Neural crest cell (in vitro differentiated cells): ENCODE results near the gene WNT3A. TPM values are rescaled to one million over a fixed set of nuclear protein-coding genes. Genes with fewer than 3 reads are reported as not detected.

Source experiments
- DNase-seq: peaks from one replicate; pipeline ENCODE4 v3.0.0; 2021; ENCODE audit warnings: low read depth, mixed read lengths, low spot score
- H3K27ac Mint-ChIP-seq: one replicate; pipeline ENCODE4 v1.8.0; 2021; ENCODE audit warnings: mild to moderate bottlenecking, mixed read lengths; ENCODE audit not compliant: unreplicated experiment
- H3K27me3 Mint-ChIP-seq: 2 replicates; pipeline ENCODE4 v1.8.0; 2021; ENCODE audit warnings: low read depth, mild to moderate bottlenecking, mixed read lengths
- H3K36me3 Mint-ChIP-seq: 2 replicates; pipeline ENCODE4 v1.8.0; 2021; ENCODE audit warnings: low read depth, mild to moderate bottlenecking, mixed read lengths
- H3K4me1 Mint-ChIP-seq: 2 replicates; pipeline ENCODE4 v1.8.0; 2021; ENCODE audit warnings: mixed read lengths
- H3K4me3 Mint-ChIP-seq: one replicate; pipeline ENCODE4 v1.8.0; 2021; ENCODE audit warnings: mild to moderate bottlenecking, mixed read lengths
- H3K9me3 Mint-ChIP-seq: 2 replicates; pipeline ENCODE4 v1.8.0; 2021; ENCODE audit warnings: mixed read lengths
- total RNA-seq: library from RNA; stranded (reverse); gene quantifications from 2 replicates; pipeline ENCODE4 v1.2.1, GENCODE V29; 2021
- TF ChIP-seq, protein P1 (sequence below): fragments of 200-600 bp; sonication (generic); conservative IDR thresholded peaks from 2 replicates; pipeline ENCODE4 v1.5.0; 2021; ENCODE audit warnings: antibody characterized with exemption, mild to moderate bottlenecking

WNT3A gene
- total RNA-seq, 1 donor from 2014 or later = not detected

- Mint-ChIP-seq H3K9me3 (no peaks in the 10 kb centered on the region), H3K4me1 (peaks cover 4% of the 10 kb centered on the region), H3K4me3 (no peak overlapping the region), H3K27me3 (peaks cover 86% of the 10 kb centered on the region), H3K27ac (no peak overlapping the region), H3K36me3 (no peaks in the 10 kb centered on the region)
- TF ChIP-seq, protein P1, sequence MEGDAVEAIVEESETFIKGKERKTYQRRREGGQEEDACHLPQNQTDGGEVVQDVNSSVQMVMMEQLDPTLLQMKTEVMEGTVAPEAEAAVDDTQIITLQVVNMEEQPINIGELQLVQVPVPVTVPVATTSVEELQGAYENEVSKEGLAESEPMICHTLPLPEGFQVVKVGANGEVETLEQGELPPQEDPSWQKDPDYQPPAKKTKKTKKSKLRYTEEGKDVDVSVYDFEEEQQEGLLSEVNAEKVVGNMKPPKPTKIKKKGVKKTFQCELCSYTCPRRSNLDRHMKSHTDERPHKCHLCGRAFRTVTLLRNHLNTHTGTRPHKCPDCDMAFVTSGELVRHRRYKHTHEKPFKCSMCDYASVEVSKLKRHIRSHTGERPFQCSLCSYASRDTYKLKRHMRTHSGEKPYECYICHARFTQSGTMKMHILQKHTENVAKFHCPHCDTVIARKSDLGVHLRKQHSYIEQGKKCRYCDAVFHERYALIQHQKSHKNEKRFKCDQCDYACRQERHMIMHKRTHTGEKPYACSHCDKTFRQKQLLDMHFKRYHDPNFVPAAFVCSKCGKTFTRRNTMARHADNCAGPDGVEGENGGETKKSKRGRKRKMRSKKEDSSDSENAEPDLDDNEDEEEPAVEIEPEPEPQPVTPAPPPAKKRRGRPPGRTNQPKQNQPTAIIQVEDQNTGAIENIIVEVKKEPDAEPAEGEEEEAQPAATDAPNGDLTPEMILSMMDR = no peak
- DNase-seq = no peak
Measured at GRCh38 chr1:228009116-228009827, 2.5 kb downstream of the WNT3A start.

DNA sequence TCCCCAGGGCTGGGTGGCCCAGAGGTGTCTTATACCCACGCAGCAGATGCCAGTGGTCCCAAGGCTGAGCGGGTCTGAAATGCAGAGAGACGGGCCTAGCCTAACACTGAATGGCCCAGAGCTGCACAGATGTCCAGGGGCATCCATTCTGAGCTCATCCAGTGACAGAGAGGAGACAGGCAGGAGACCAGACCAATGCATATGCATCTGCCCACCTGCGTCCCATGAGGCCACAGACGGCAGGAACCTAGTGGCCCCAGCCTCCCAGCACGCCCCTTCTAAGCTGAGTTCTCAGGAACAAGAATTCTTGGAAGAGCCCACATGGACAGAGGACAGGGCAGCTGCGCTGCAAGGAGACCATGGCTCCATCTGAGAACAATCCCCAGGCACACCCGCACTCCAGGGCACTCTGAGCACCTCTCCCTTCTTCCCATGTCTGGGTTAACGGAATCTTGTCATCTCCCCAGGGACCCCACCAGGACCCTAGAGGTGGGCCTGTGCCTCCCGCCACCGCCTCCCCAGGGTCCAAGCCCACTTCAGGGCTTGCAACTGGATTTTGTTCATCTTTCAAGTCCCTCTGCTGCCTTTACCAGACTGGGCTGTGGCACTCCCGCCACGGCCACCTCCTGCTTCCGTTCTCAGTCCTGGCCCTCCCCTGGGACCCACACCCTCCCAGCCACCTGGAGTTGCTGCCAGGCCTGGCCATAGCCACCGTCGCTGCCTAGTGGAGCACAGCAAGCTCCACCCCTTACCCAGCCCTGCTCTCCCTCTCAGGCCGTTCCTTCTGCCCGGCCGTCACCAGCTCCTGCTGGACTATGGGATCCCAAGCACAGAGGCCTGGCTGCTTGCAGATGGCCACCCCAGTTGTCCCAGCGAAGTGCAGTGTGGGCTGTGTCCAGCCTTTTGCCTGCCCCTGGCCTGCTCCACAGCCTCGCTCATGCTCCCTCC, 3.3 kb downstream of the WNT3A start:
- Mint-ChIP-seq H3K4me3 (no peak overlapping the region), H3K27ac (no peak overlapping the region), H3K27me3 (peaks cover 85% of the 10 kb centered on the region), H3K9me3 (no peaks in the 10 kb centered on the region), H3K36me3 (no peaks in the 10 kb centered on the region), H3K4me1 (peaks cover 4% of the 10 kb centered on the region)
- no peak for DNase-seq
- TF ChIP-seq, protein P1 = no peak

DNA sequence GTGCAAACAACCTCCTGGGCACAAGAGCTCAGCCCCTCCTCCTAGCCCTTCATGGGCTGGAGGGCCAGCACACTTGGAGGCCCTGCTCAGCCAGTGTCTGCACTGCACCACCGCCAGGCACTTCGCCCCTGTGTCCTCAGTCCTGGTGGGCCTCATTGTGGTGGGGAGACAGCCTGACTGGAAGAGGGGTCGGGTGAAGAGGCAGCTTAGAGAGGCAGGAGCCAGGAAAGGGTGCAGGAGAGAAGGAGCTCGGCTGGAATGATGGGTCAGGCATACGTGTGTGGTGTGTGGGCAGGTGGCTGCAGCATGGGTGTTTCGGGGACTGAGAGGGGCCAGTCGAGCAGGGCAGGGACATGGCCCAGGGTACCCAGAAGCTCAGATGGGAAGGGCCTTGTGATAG, 4.1 kb downstream of the WNT3A start:
- no peak overlapping the region for H3K4me3 Mint-ChIP-seq
- H3K27ac Mint-ChIP-seq = no peak overlapping the region
- no peak for DNase-seq
- H3K9me3 Mint-ChIP-seq = no peaks in the 10 kb centered on the region
- no peaks in the 10 kb centered on the region for H3K36me3 Mint-ChIP-seq
- H3K27me3 Mint-ChIP-seq = peaks cover 78% of the 10 kb centered on the region
- TF ChIP-seq, protein P1 = no peak
- H3K4me1 Mint-ChIP-seq = peaks cover 4% of the 10 kb centered on the region

- no peak overlapping the region for H3K4me3 Mint-ChIP-seq
- TF ChIP-seq, protein P1 = no peak
Measured at GRCh38 chr1:228011721-228012311, 5.0 kb downstream of the WNT3A start.

DNA sequence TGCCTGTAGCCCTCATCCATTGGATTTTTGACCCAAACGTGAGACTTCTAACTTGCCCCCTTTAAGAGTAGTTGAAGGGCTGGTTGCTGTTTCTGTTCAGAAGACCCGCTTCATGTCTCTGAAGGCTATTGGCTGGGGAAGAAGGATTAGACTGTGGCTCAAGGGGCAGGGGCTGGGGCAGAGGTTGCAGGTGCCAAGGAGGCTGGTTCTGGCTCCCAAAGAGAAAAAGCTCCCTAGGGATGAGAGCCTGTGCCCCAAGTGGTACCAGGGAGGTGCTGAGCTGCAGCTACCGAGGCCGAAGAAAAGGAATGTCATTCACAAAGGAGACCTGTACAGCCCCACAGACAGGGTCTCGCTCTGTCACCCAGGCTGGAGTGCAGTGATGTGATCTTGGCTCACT, 5.8 kb downstream of the WNT3A start:
- TF ChIP-seq, protein P1 = no peak
- H3K4me1 Mint-ChIP-seq = peaks cover under 1% of the 10 kb centered on the region
- no peak for DNase-seq
- no peak overlapping the region for H3K27ac Mint-ChIP-seq
- H3K4me3 Mint-ChIP-seq = no peak overlapping the region
- H3K36me3 Mint-ChIP-seq = no peaks in the 10 kb centered on the region
- no peaks in the 10 kb centered on the region for H3K9me3 Mint-ChIP-seq
- H3K27me3 Mint-ChIP-seq = peaks cover 66% of the 10 kb centered on the region

More at GRCh38 chr1:228011721-228012311, 5.0 kb downstream of the WNT3A start:
- Mint-ChIP-seq H3K27me3 (peaks cover 73% of the 10 kb centered on the region), H3K27ac (no peak overlapping the region), H3K4me1 (peaks cover 4% of the 10 kb centered on the region), H3K9me3 (no peaks in the 10 kb centered on the region), H3K36me3 (no peaks in the 10 kb centered on the region)
- no peak for DNase-seq
